Stimulated activated naive CD8-positive, alpha-beta T cell treated with anti-CD3 and anti-CD28 coated beads, Interleukin-15, Interleukin-2, amounts not matched to agents 100 ng/mL and 50 ng/mL, for 24 hours (primary cell): ENCODE data around the gene PRADC1.

Source experiments
- H3K27ac Mint-ChIP-seq: one replicate; pipeline ENCODE4 v1.8.0; 2021; ENCODE audit warnings: mild to moderate bottlenecking, mixed read lengths
- H3K27me3 Mint-ChIP-seq: one replicate; pipeline ENCODE4 v1.8.0; 2021; ENCODE audit warnings: mixed read lengths
- H3K36me3 Mint-ChIP-seq: one replicate; pipeline ENCODE4 v1.8.0; 2021; ENCODE audit warnings: low read depth, mixed read lengths
- H3K4me1 Mint-ChIP-seq: one replicate; pipeline ENCODE4 v1.8.0; 2021; ENCODE audit warnings: low read depth, mixed read lengths
- H3K4me3 Mint-ChIP-seq: one replicate; pipeline ENCODE4 v1.8.0; 2021; ENCODE audit warnings: mild to moderate bottlenecking, mixed read lengths
- H3K9me3 Mint-ChIP-seq: one replicate; pipeline ENCODE4 v1.8.0; 2021; ENCODE audit warnings: mixed read lengths

Gene PRADC1

GRCh38 chr2:73253901-73254300 lies 20.9 kb upstream of the PRADC1 start:
- H3K27me3 Mint-ChIP-seq, result no peaks in the 10 kb centered on the region
- no peak overlapping the region for H3K27ac Mint-ChIP-seq
- no peaks in the 10 kb centered on the region for H3K4me1 Mint-ChIP-seq
- H3K36me3 Mint-ChIP-seq, result peaks cover 58% of the 10 kb centered on the region
- H3K9me3 Mint-ChIP-seq, result no peaks in the 10 kb centered on the region
- H3K4me3 Mint-ChIP-seq, result no peak overlapping the region

- Mint-ChIP-seq H3K27me3 (no peaks in the 10 kb centered on the region), H3K4me1 (no peaks in the 10 kb centered on the region), H3K27ac (no peak overlapping the region), H3K9me3 (no peaks in the 10 kb centered on the region), H3K36me3 (peaks cover 62% of the 10 kb centered on the region), H3K4me3 (no peak overlapping the region)
These were observed 20.4 kb upstream of the PRADC1 start for GRCh38 chr2:73253400-73253799.

GRCh38 chr2:73252238-73253027 lies 19.4 kb upstream of the PRADC1 start:
- Mint-ChIP-seq H3K36me3 (peaks cover 70% of the 10 kb centered on the region), H3K4me3 (no peak overlapping the region), H3K4me1 (no peaks in the 10 kb centered on the region), H3K9me3 (no peaks in the 10 kb centered on the region), H3K27me3 (no peaks in the 10 kb centered on the region), H3K27ac (no peak overlapping the region)

GRCh38 chr2:73250872-73251846 lies 18.1 kb upstream of the PRADC1 start:
- peaks cover 9% of the 10 kb centered on the region for H3K4me1 Mint-ChIP-seq
- H3K9me3 Mint-ChIP-seq, result no peaks in the 10 kb centered on the region
- peaks cover 82% of the 10 kb centered on the region for H3K36me3 Mint-ChIP-seq
- no peak overlapping the region for H3K27ac Mint-ChIP-seq
- no peak overlapping the region for H3K4me3 Mint-ChIP-seq
- no peaks in the 10 kb centered on the region for H3K27me3 Mint-ChIP-seq

GRCh38 chr2:73249636-73250035 lies 16.6 kb upstream of the PRADC1 start:
- peaks cover 91% of the 10 kb centered on the region for H3K36me3 Mint-ChIP-seq
- H3K27ac Mint-ChIP-seq, result no peak overlapping the region
- no peaks in the 10 kb centered on the region for H3K9me3 Mint-ChIP-seq
- H3K4me3 Mint-ChIP-seq, result no peak overlapping the region
- H3K4me1 Mint-ChIP-seq, result peaks cover 17% of the 10 kb centered on the region
- no peaks in the 10 kb centered on the region for H3K27me3 Mint-ChIP-seq

GRCh38 chr2:73246850-73247249 lies 13.8 kb upstream of the PRADC1 start:
- H3K27ac Mint-ChIP-seq, result peak overlapping the region; percentile 32
- no peaks in the 10 kb centered on the region for H3K9me3 Mint-ChIP-seq
- H3K4me1 Mint-ChIP-seq, result peaks cover 23% of the 10 kb centered on the region
- no peaks in the 10 kb centered on the region for H3K27me3 Mint-ChIP-seq
- peaks cover 85% of the 10 kb centered on the region for H3K36me3 Mint-ChIP-seq
- H3K4me3 Mint-ChIP-seq, result no peak overlapping the region

GRCh38 chr2:73244580-73244979 lies 11.5 kb upstream of the PRADC1 start:
- Mint-ChIP-seq H3K27me3 (no peaks in the 10 kb centered on the region), H3K9me3 (no peaks in the 10 kb centered on the region), H3K4me1 (peaks cover 25% of the 10 kb centered on the region), H3K36me3 (peaks cover 81% of the 10 kb centered on the region), H3K27ac (no peak overlapping the region), H3K4me3 (no peak overlapping the region)

GRCh38 chr2:73243884-73244570 lies 11.0 kb upstream of the PRADC1 start:
- peaks cover 81% of the 10 kb centered on the region for H3K36me3 Mint-ChIP-seq
- no peaks in the 10 kb centered on the region for H3K9me3 Mint-ChIP-seq
- no peak overlapping the region for H3K4me3 Mint-ChIP-seq
- H3K4me1 Mint-ChIP-seq, result peaks cover 30% of the 10 kb centered on the region
- peak overlapping the region; percentile 63 for H3K27ac Mint-ChIP-seq
- no peaks in the 10 kb centered on the region for H3K27me3 Mint-ChIP-seq

- H3K9me3 Mint-ChIP-seq, result no peaks in the 10 kb centered on the region
- H3K27ac Mint-ChIP-seq, result peak overlapping the region; percentile 21
- no peaks in the 10 kb centered on the region for H3K27me3 Mint-ChIP-seq
- peaks cover 48% of the 10 kb centered on the region for H3K4me1 Mint-ChIP-seq
- H3K4me3 Mint-ChIP-seq, result peak overlapping the region; percentile 8
- H3K36me3 Mint-ChIP-seq, result peaks cover 77% of the 10 kb centered on the region
These were observed 6.7 kb upstream of the PRADC1 start for GRCh38 chr2:73239776-73240175.

- H3K4me1 Mint-ChIP-seq, result peaks cover 42% of the 10 kb centered on the region
These were observed 5.9 kb upstream of the PRADC1 start for GRCh38 chr2:73238976-73239375.

GRCh38 chr2:73238149-73238548 lies 5.1 kb upstream of the PRADC1 start:
- H3K4me1 Mint-ChIP-seq, result peaks cover 42% of the 10 kb centered on the region
- no peaks in the 10 kb centered on the region for H3K9me3 Mint-ChIP-seq
- H3K27me3 Mint-ChIP-seq, result no peaks in the 10 kb centered on the region
- H3K36me3 Mint-ChIP-seq, result peaks cover 64% of the 10 kb centered on the region
- H3K27ac Mint-ChIP-seq, result peak overlapping the region; percentile 76
- H3K4me3 Mint-ChIP-seq, result peak overlapping the region; percentile 33

More at GRCh38 chr2:73238976-73239375, 5.9 kb upstream of the PRADC1 start:
- H3K4me3 Mint-ChIP-seq, result peak overlapping the region; percentile 8
- no peaks in the 10 kb centered on the region for H3K9me3 Mint-ChIP-seq
- peaks cover 71% of the 10 kb centered on the region for H3K36me3 Mint-ChIP-seq
- H3K27me3 Mint-ChIP-seq, result no peaks in the 10 kb centered on the region
- H3K27ac Mint-ChIP-seq, result peak overlapping the region; percentile 76

GRCh38 chr2:73237168-73237567 lies 4.1 kb upstream of the PRADC1 start:
- H3K4me3 Mint-ChIP-seq, result peak overlapping the region; percentile 93
- peaks cover 47% of the 10 kb centered on the region for H3K4me1 Mint-ChIP-seq
- H3K36me3 Mint-ChIP-seq, result peaks cover 56% of the 10 kb centered on the region
- H3K27ac Mint-ChIP-seq, result peak overlapping the region; percentile 71
- H3K27me3 Mint-ChIP-seq, result no peaks in the 10 kb centered on the region
- H3K9me3 Mint-ChIP-seq, result no peaks in the 10 kb centered on the region

GRCh38 chr2:73235315-73236028 lies 2.4 kb upstream of the PRADC1 start:
- no peaks in the 10 kb centered on the region for H3K27me3 Mint-ChIP-seq
- H3K27ac Mint-ChIP-seq, result peak overlapping the region; percentile 96
- peaks cover 50% of the 10 kb centered on the region for H3K36me3 Mint-ChIP-seq
- peak overlapping the region; percentile 93 for H3K4me3 Mint-ChIP-seq
- H3K4me1 Mint-ChIP-seq, result peaks cover 47% of the 10 kb centered on the region
- H3K9me3 Mint-ChIP-seq, result no peaks in the 10 kb centered on the region
